Ovary (tissue), 3 donors: ENCODE results near the gene RPS2.

Source experiments
- CTCF ChIP-seq, 3 donors: fragments of 450-650 bp in 2 of 3; fragments of 200-600 bp in 1 of 3; IDR thresholded peaks; one replicate each; pipeline versions ENCODE4 v1.5.1 to v1.8.0; 2016 to 2022; ENCODE audit warnings: antibody characterized with exemption in 3 of 3, mild to moderate bottlenecking in 1 of 3
- POLR2A ChIP-seq: fragments of 450-650 bp; IDR thresholded peaks from one replicate; pipeline ENCODE4 v1.6.1; 2017; ENCODE audit warnings: antibody characterized with exemption, mild to moderate bottlenecking, moderate library complexity
- donor health status: DM: no; HTN: no; CAD: no.

GRCh38 chr16:1919327-1919998, 45.2 kb downstream of the RPS2 start:
- no peak for TF ChIP-seq POLR2A
- TF ChIP-seq CTCF (IDR thresholded peaks at IDR 0.05): no peak
